Astrocyte (in vitro differentiated cells and primary cell): ENCODE results near the gene NOPCHAP1. TPM values are rescaled to one million over a fixed set of nuclear protein-coding genes. Genes with fewer than 3 reads are reported as not detected.
A peak's percentile ranks its signal among the peaks of the same experiment; 100 is the strongest.

Experiments
- DNase-seq: peaks from one replicate; pipeline ENCODE4 v3.0.0-alpha.2; 2010; ENCODE audit warnings: low read depth
- FAIRE-seq: peaks from 2 replicates; lab custom pipeline; 2011; peaks lifted over from hg19 to GRCh38; lab: Jason Lieb, UNC
- H2AFZ ChIP-seq: 2 replicates; pipeline ENCODE4 v1.6.0; 2012; ENCODE audit warnings: low read depth, low read length, inconsistent platforms
- H3K27ac ChIP-seq: 2 replicates; pipeline ENCODE4 v1.5.1; 2011; ENCODE audit warnings: low read depth, low read length, inconsistent platforms
- H3K27me3 ChIP-seq: 2 replicates; pipeline ENCODE4 v1.6.0; 2011; ENCODE audit warnings: low read length, inconsistent platforms; ENCODE audit not compliant: insufficient read depth
- H3K36me3 ChIP-seq: 2 replicates; pipeline ENCODE4 v1.5.1; 2011; ENCODE audit warnings: low read length, inconsistent platforms; ENCODE audit not compliant: insufficient read depth
- H3K4me1 ChIP-seq: 2 replicates; pipeline ENCODE4 v1.5.1; 2011; ENCODE audit warnings: low read length, inconsistent platforms; ENCODE audit not compliant: insufficient read depth
- H3K4me2 ChIP-seq: 2 replicates; pipeline ENCODE4 v1.6.0; 2012; ENCODE audit warnings: low read length, inconsistent platforms
- H3K4me3 ChIP-seq: 2 replicates; pipeline ENCODE4 v1.5.1; 2011; ENCODE audit warnings: low read depth, mild to moderate bottlenecking, low read length, inconsistent platforms; ENCODE audit not compliant: insufficient read depth
- H3K79me2 ChIP-seq: 2 replicates; pipeline ENCODE4 v1.6.0; 2012; ENCODE audit warnings: mild to moderate bottlenecking, low read length, inconsistent platforms; ENCODE audit not compliant: insufficient read depth
- H3K9ac ChIP-seq: 2 replicates; pipeline ENCODE4 v1.6.0; 2012; ENCODE audit warnings: mild to moderate bottlenecking, low read length, inconsistent platforms
- H3K9me3 ChIP-seq: 2 replicates; pipeline ENCODE4 v1.5.1; 2012; ENCODE audit warnings: low read depth, mild to moderate bottlenecking, low read length, inconsistent platforms; ENCODE audit not compliant: insufficient read depth
- H4K20me1 ChIP-seq: 2 replicates; pipeline ENCODE4 v1.6.0; 2012; ENCODE audit warnings: low read length, inconsistent platforms; ENCODE audit not compliant: insufficient read depth
- H3K27ac Mint-ChIP-seq: one replicate; pipeline ENCODE4 v1.8.0; 2021; ENCODE audit warnings: mild to moderate bottlenecking, mixed read lengths; ENCODE audit not compliant: unreplicated experiment
- H3K27me3 Mint-ChIP-seq: one replicate; pipeline ENCODE4 v1.8.0; 2021; ENCODE audit warnings: low read depth, mixed read lengths; ENCODE audit not compliant: unreplicated experiment
- H3K36me3 Mint-ChIP-seq: one replicate; pipeline ENCODE4 v1.8.0; 2021; ENCODE audit warnings: low read depth, mixed read lengths; ENCODE audit not compliant: unreplicated experiment
- H3K4me1 Mint-ChIP-seq: one replicate; pipeline ENCODE4 v1.8.0; 2021; ENCODE audit warnings: low read depth, mixed read lengths; ENCODE audit not compliant: unreplicated experiment
- H3K4me3 Mint-ChIP-seq: one replicate; pipeline ENCODE4 v1.8.0; 2021; ENCODE audit warnings: mild to moderate bottlenecking, moderate library complexity, mixed read lengths; ENCODE audit not compliant: unreplicated experiment
- H3K9me3 Mint-ChIP-seq: one replicate; pipeline ENCODE4 v1.8.0; 2021; ENCODE audit warnings: mild to moderate bottlenecking, mixed read lengths; ENCODE audit not compliant: unreplicated experiment
- CTCF ChIP-seq: IDR thresholded peaks from 2 replicates; pipeline ENCODE4 v1.5.1; 2011; ENCODE audit warnings: low read depth, mild to moderate bottlenecking, inconsistent platforms, low read length, moderate library complexity; ENCODE audit not compliant: insufficient read depth
- EZH2 ChIP-seq: IDR thresholded peaks from 2 replicates; pipeline ENCODE4 v1.6.1; 2012; ENCODE audit warnings: mild to moderate bottlenecking, low read length, inconsistent platforms; ENCODE audit not compliant: insufficient read depth
- total RNA-seq: library from RNA; stranded (reverse); gene quantifications from 2 replicates; pipeline ENCODE4 v1.2.1, GENCODE V29; 2021

Gene NOPCHAP1
- total RNA-seq, 1 donor from 2014 or later, result 26.8 TPM

- no peaks in the 10 kb centered on the region for H3K36me3 Mint-ChIP-seq
- H3K4me3 ChIP-seq, result no peak overlapping the region
- H3K36me3 ChIP-seq, result no peaks in the 10 kb centered on the region
- no peak for DNase-seq
- H3K27ac ChIP-seq, result no peak overlapping the region
- H3K27ac Mint-ChIP-seq, result no peak overlapping the region
- H4K20me1 ChIP-seq, result no peaks in the 10 kb centered on the region
- H3K27me3 Mint-ChIP-seq, result no peaks in the 10 kb centered on the region
- H3K27me3 ChIP-seq, result peaks cover 9% of the 10 kb centered on the region
- H3K4me3 Mint-ChIP-seq, result no peak overlapping the region
- TF ChIP-seq CTCF (no peak), EZH2 (no peak)
- H3K4me1 ChIP-seq, result no peaks in the 10 kb centered on the region
- peaks cover 6% of the 10 kb centered on the region for H3K4me1 Mint-ChIP-seq
- no peak overlapping the region for H3K4me2 ChIP-seq
- no peaks in the 10 kb centered on the region for H3K9me3 Mint-ChIP-seq
- FAIRE-seq, result peak; percentile 50
- H3K79me2 ChIP-seq, result no peaks in the 10 kb centered on the region
- no peaks in the 10 kb centered on the region for H3K9me3 ChIP-seq
- no peak overlapping the region for H2AFZ ChIP-seq
- H3K9ac ChIP-seq, result no peak overlapping the region
Observed at GRCh38 chr12:104969343-104969742, 16.8 kb upstream of the NOPCHAP1 start.

- H3K4me3 ChIP-seq, result no peak overlapping the region
- no peak overlapping the region for H3K27ac ChIP-seq
- H3K27me3 ChIP-seq, result no peaks in the 10 kb centered on the region
- no peaks in the 10 kb centered on the region for H4K20me1 ChIP-seq
- Mint-ChIP-seq H3K27ac (peak overlapping the region; percentile 59), H3K9me3 (no peaks in the 10 kb centered on the region), H3K4me3 (no peak overlapping the region), H3K27me3 (no peaks in the 10 kb centered on the region), H3K36me3 (no peaks in the 10 kb centered on the region), H3K4me1 (peaks cover 14% of the 10 kb centered on the region)
- H3K36me3 ChIP-seq, result no peaks in the 10 kb centered on the region
- DNase-seq, result peak; percentile 23
- H3K4me1 ChIP-seq, result peaks cover 4% of the 10 kb centered on the region
- peak overlapping the region; percentile 58 for H2AFZ ChIP-seq
- no peak for FAIRE-seq
- no peak overlapping the region for H3K9ac ChIP-seq
- peak overlapping the region; percentile 39 for H3K4me2 ChIP-seq
- no peaks in the 10 kb centered on the region for H3K79me2 ChIP-seq
- no peaks in the 10 kb centered on the region for H3K9me3 ChIP-seq
- TF ChIP-seq EZH2 (no peak), CTCF (no peak)
Observed at GRCh38 chr12:104971306-104971705, 14.8 kb upstream of the NOPCHAP1 start.

GRCh38 chr12:104973250-104973649, 12.9 kb upstream of the NOPCHAP1 start:
- peaks cover 14% of the 10 kb centered on the region for H3K4me1 Mint-ChIP-seq
- Histone ChIP-seq H3K9me3 (no peaks in the 10 kb centered on the region), H3K36me3 (no peaks in the 10 kb centered on the region), H3K4me3 (no peak overlapping the region), H2AFZ (no peak overlapping the region), H3K79me2 (no peaks in the 10 kb centered on the region), H3K4me1 (peaks cover 4% of the 10 kb centered on the region), H4K20me1 (no peaks in the 10 kb centered on the region), H3K27me3 (no peaks in the 10 kb centered on the region), H3K27ac (no peak overlapping the region), H3K9ac (no peak overlapping the region), H3K4me2 (no peak overlapping the region)
- FAIRE-seq (no peak), DNase-seq (no peak)
- no peaks in the 10 kb centered on the region for H3K27me3 Mint-ChIP-seq
- TF ChIP-seq CTCF (no peak), EZH2 (no peak)
- H3K4me3 Mint-ChIP-seq, result no peak overlapping the region
- peaks cover 4% of the 10 kb centered on the region for H3K36me3 Mint-ChIP-seq
- peaks cover 2% of the 10 kb centered on the region for H3K9me3 Mint-ChIP-seq
- H3K27ac Mint-ChIP-seq, result no peak overlapping the region
